Right lobe of liver (tissue), 6 donors: Measurements from ENCODE around the gene PDE10A. TPM values are rescaled to one million over a fixed set of nuclear protein-coding genes. Genes with fewer than 3 reads are reported as not detected.

ENCODE experiments used
- ATAC-seq, 4 donors: fragments of 200-7000 bp; cut with Tn5 transposase; one replicate each; pipeline ENCODE4 v1.9.1; 2020; ENCODE audit warnings: mild to moderate bottlenecking in 4 of 4, moderate library complexity in 4 of 4
- DNase-seq, 3 donors: peaks; one replicate each; pipeline ENCODE4 v3.0.0-alpha.2; 2020
- H3K27ac ChIP-seq, 3 donors: fragments of 200-600 bp; one replicate each; pipeline ENCODE4 v1.8.0; 2022
- H3K27me3 ChIP-seq, 2 donors: fragments of 200-600 bp; one replicate each; pipeline ENCODE4 v1.8.0; 2022
- H3K36me3 ChIP-seq, 4 donors: fragments of 200-600 bp; sonication (generic) in 1 of 4; one replicate each; pipeline versions ENCODE4 v1.5.1 to v1.8.0; 2017 to 2022; ENCODE audit warnings: control low read depth in 1 of 4
- H3K4me1 ChIP-seq, 4 donors: fragments of 200-600 bp; sonication (generic) in 1 of 4; one replicate each; pipeline versions ENCODE4 v1.5.1 to v1.8.0; 2017 to 2022; ENCODE audit warnings: control low read depth in 1 of 4
- H3K4me3 ChIP-seq, 3 donors: fragments of 200-600 bp; one replicate each; pipeline ENCODE4 v1.8.0; 2022
- H3K9me3 ChIP-seq, 4 donors: fragments of 200-600 bp; sonication (generic) in 1 of 4; one replicate each; pipeline versions ENCODE4 v1.5.1 to v1.8.0; 2017 to 2022; ENCODE audit warnings: control low read depth in 1 of 4
- POLR2A ChIP-seq: fragments of 450-650 bp; IDR thresholded peaks from one replicate; pipeline ENCODE4 v1.6.1; 2017; ENCODE audit warnings: antibody characterized with exemption, mild to moderate bottlenecking
- WGBS: methylation state at CpG from one replicate; pipeline ENCODE4 v1.1.6; 2018; ENCODE audit warnings: low coverage, low lambda C conversion rate; ENCODE audit not compliant: insufficient coverage; ENCODE audit errors: missing lambda C conversion rate; 5-methylcytosine and 5-hydroxymethylcytosine counted together
- intact Hi-C, 2 donors: fragments of 100-400 bp; cut with DNase I; formaldehyde crosslinking; loops; one replicate each; pipeline versions ENCODE4 v1.11.2 to v1.14.1; 2022
- total RNA-seq, 6 experiments: library from RNA; depleted of rRNA in 2 of 6; stranded (reverse); fragments of >200 nt in 2 of 6; fragmentation: NEBNext Ultra II Directional in 3 of 6; extraction: Animal tissue kit (Norgen Biotek cat#: 25700) in 3 of 6; gene quantifications; one replicate each; pipeline versions ENCODE4 v1.1.0 to v1.2.4, GENCODE V29; 2016 to 2023
- TF ChIP-seq, protein P1 (sequence below), 4 donors: fragments of 200-600 bp in 3 of 4; fragments of 450-650 bp in 1 of 4; IDR thresholded peaks; one replicate each; pipeline versions ENCODE4 v1.5.1 to v1.8.0; 2016 to 2022; ENCODE audit warnings: antibody characterized with exemption in 4 of 4, mild to moderate bottlenecking in 2 of 4
- donor health status: DM: no; HTN: yes; CAD: no.
- donor health status: DM: no; HTN: no; CAD: no.
- donor health status: DM: no; HTN: no; CAD: no.
- donor health status: DM: no; HTN: yes; CAD: no.
- donor health status: DM: no; HTN: yes; CAD: no.

The PDE10A gene
- total RNA-seq, 6 experiments from 2014 or later: 0.48 to 1.5 (median 0.65) TPM

DNA sequence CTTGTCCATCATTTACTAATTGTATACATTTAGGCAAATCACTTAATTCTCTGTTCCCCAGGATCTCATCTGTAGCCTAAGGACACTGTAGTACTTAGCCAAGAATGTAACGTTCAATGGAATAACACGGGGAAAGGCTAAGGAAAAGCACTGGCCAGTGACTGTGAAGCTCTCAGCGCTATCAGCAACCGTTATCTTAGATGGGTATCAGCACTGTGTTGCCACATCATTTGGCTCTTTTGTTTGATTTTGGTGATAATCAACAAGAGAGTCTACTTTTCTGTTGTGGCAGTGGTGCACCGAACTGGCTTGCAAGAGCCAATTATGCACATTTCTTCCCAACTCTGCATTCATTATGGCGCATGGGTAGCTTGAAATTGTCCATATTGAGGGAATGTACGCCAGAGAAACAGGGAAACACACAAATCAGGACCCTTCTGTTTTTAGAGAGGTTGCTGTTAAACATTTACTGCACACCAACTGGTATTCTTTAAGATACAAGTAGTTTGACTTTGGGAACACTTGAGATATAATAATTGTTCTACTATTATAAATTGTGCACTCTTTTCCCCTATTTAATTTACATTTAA lies 259.9 kb downstream of the PDE10A start:
- Histone ChIP-seq H3K4me1 (no peaks in the 10 kb centered on the region), H3K36me3 (no peaks in the 10 kb centered on the region), H3K27me3 (no peaks in the 10 kb centered on the region), H3K4me3 (no peak overlapping the region), H3K27ac (no peak overlapping the region), H3K9me3 (no peaks in the 10 kb centered on the region)
- TF ChIP-seq, protein P1, sequence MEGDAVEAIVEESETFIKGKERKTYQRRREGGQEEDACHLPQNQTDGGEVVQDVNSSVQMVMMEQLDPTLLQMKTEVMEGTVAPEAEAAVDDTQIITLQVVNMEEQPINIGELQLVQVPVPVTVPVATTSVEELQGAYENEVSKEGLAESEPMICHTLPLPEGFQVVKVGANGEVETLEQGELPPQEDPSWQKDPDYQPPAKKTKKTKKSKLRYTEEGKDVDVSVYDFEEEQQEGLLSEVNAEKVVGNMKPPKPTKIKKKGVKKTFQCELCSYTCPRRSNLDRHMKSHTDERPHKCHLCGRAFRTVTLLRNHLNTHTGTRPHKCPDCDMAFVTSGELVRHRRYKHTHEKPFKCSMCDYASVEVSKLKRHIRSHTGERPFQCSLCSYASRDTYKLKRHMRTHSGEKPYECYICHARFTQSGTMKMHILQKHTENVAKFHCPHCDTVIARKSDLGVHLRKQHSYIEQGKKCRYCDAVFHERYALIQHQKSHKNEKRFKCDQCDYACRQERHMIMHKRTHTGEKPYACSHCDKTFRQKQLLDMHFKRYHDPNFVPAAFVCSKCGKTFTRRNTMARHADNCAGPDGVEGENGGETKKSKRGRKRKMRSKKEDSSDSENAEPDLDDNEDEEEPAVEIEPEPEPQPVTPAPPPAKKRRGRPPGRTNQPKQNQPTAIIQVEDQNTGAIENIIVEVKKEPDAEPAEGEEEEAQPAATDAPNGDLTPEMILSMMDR (IDR thresholded peaks at IDR 0.05): no peak
- no peak for TF ChIP-seq POLR2A
- 65% methylated on average over 5 of the region's 7 CpGs for WGBS
- no peak for DNase-seq
- ATAC-seq: no peak
- intact Hi-C loops: no loop called here

- DNase-seq: no peak
- Histone ChIP-seq H3K36me3 (no peaks in the 10 kb centered on the region), H3K4me1 (no peaks in the 10 kb centered on the region), H3K27me3 (no peaks in the 10 kb centered on the region), H3K9me3 (no peaks in the 10 kb centered on the region), H3K4me3 (no peak overlapping the region), H3K27ac (no peak overlapping the region)
- no peak for ATAC-seq
- 36% methylated on average over 2 of the region's 2 CpGs for WGBS
- intact Hi-C loops: no loop called here
- TF ChIP-seq POLR2A: no peak
- TF ChIP-seq, protein P1 (IDR thresholded peaks at IDR 0.05): no peak
These were observed 261.9 kb downstream of the PDE10A start for GRCh38 chr6:165401092-165401491.

DNA sequence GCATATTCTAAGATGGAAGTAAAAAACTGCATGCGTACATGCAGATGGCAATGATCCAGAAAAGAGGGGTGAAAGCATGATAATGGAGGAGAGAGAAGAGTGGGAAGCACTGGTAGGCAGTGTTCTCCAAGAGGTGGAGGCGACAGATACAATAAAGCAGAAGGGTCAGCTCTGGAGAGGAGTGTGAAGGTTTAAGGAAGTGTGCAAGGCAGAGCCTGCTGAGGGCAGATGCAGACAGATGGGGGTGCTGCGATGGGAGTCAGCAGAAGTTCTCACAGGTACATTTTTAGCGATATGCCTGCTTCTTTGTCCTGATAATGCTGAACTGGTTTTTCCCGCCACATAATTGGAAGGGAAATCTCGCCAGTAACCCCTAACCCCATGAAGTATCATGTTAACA lies 272.6 kb downstream of the PDE10A start:
- Histone ChIP-seq H3K9me3 (no peaks in the 10 kb centered on the region), H3K4me1 (no peaks in the 10 kb centered on the region), H3K27me3 (no peaks in the 10 kb centered on the region), H3K36me3 (no peaks in the 10 kb centered on the region), H3K27ac (no peak overlapping the region), H3K4me3 (no peak overlapping the region)
- TF ChIP-seq, protein P1 (IDR thresholded peaks at IDR 0.05): no peak
- TF ChIP-seq POLR2A: no peak
- DNase-seq (no peak), ATAC-seq (no peak)
- 48% methylated on average over 3 of the region's 6 CpGs for WGBS
- intact Hi-C loops: no loop called here

DNA sequence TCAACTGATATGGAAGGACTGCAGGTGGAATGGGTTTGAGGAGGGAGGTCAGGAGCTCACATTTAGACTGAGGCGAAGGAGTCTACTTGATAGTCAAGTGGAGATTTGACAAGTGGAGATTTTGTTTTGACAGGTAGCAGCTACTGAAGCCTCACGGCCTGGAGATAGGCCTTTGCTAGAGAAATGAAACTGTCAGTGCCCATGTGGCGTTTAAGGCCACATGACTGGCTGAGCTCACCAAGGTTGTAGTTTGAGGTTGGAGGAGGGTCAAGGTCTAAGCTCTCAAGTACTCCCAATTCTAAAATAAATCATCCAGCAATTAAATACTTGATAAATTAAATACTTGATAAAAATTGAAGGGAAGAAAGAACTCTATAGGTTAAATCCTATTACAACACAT lies 273.5 kb downstream of the PDE10A start:
- 46% methylated on average over 2 of the region's 3 CpGs for WGBS
- intact Hi-C loops: no loop called here
- DNase-seq (no peak), ATAC-seq (no peak)
- Histone ChIP-seq H3K36me3 (no peaks in the 10 kb centered on the region), H3K9me3 (no peaks in the 10 kb centered on the region), H3K4me1 (no peaks in the 10 kb centered on the region), H3K27ac (no peak overlapping the region), H3K27me3 (no peaks in the 10 kb centered on the region), H3K4me3 (no peak overlapping the region)
- no peak for TF ChIP-seq POLR2A
- TF ChIP-seq, protein P1 (IDR thresholded peaks at IDR 0.05): no peak

DNA sequence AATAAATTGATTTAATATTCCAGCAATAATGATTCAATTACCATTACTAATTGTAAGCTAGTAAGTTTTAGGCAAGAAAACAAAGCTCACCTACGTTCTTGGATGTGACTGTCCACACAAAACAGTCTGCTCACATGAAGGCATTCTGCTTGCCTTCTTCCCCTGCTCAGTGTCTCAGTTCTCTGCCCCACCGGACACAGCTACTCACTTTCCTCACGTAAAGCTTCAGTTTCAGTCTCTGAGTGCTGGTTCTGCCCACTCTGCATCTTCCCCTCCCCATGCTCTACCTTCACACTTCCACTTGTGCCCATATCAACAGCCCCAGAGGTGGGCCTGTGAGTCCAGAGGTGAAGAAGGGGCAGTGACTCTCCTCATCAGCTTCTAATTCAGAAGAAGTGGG lies 279.7 kb downstream of the PDE10A start:
- no peaks in the 10 kb centered on the region for H3K27me3 ChIP-seq
- intact Hi-C loops: no loop called here
- no peaks in the 10 kb centered on the region for H3K4me1 ChIP-seq
- no peaks in the 10 kb centered on the region for H3K36me3 ChIP-seq
- no peak overlapping the region for H3K27ac ChIP-seq
- ATAC-seq (no peak), DNase-seq (no peak)
- WGBS: 54% methylated on average over 2 of the region's 3 CpGs
- no peak for TF ChIP-seq POLR2A
- TF ChIP-seq, protein P1 (IDR thresholded peaks at IDR 0.05): no peak
- H3K9me3 ChIP-seq: no peaks in the 10 kb centered on the region
- no peak overlapping the region for H3K4me3 ChIP-seq
